GM12873 (cell line): ENCODE results near the gene LYAR.

ENCODE experiments used
- TF ChIP-seq, protein P1 (sequence below): IDR thresholded peaks from 2 replicates; pipeline ENCODE4 v1.5.1; 2012; ENCODE audit warnings: low read depth, mild to moderate bottlenecking, moderate library complexity, low read length, control low read depth; ENCODE audit not compliant: insufficient read depth; ENCODE audit errors: missing control alignments

Gene LYAR

DNA sequence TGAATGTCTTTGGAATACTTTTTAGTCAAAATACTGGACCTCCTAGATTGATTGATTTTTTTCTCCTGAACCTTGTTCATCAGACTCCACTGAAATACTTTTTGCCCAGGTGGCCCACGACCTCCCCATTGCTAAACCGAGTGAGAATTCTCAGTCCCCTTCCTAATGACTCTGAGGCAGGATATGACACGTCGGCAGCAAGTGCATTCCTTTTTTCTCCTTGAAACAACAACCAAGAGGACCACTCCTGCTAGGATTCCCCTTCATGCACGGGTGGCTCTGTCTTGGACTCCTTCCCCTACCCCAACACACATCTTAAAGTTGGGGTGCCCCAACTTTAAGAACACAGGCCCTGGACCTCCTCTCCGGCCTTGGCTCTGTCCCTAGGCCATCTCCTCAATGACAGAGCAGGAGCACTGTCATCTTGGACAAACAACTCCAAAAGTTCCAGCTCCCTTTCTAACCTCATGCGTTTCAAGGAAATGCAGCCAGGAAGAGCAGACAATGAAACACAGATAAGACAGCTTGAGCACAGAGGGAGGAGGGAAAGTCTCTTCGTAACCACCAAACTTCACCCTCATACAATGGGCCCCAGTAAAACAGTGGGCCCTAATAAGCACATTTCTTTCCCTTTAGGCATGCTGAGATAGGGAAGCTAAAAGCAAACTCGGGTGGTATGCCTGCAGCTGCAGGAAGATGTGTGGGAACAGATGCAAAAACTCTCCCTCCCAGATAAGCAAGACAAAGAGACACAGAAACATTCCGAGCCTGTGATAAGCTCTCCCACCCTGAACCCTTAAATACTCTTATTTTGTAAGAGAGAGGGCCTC lies 34.0 kb upstream of the LYAR start:
- TF ChIP-seq, protein P1, sequence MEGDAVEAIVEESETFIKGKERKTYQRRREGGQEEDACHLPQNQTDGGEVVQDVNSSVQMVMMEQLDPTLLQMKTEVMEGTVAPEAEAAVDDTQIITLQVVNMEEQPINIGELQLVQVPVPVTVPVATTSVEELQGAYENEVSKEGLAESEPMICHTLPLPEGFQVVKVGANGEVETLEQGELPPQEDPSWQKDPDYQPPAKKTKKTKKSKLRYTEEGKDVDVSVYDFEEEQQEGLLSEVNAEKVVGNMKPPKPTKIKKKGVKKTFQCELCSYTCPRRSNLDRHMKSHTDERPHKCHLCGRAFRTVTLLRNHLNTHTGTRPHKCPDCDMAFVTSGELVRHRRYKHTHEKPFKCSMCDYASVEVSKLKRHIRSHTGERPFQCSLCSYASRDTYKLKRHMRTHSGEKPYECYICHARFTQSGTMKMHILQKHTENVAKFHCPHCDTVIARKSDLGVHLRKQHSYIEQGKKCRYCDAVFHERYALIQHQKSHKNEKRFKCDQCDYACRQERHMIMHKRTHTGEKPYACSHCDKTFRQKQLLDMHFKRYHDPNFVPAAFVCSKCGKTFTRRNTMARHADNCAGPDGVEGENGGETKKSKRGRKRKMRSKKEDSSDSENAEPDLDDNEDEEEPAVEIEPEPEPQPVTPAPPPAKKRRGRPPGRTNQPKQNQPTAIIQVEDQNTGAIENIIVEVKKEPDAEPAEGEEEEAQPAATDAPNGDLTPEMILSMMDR = no peak

DNA sequence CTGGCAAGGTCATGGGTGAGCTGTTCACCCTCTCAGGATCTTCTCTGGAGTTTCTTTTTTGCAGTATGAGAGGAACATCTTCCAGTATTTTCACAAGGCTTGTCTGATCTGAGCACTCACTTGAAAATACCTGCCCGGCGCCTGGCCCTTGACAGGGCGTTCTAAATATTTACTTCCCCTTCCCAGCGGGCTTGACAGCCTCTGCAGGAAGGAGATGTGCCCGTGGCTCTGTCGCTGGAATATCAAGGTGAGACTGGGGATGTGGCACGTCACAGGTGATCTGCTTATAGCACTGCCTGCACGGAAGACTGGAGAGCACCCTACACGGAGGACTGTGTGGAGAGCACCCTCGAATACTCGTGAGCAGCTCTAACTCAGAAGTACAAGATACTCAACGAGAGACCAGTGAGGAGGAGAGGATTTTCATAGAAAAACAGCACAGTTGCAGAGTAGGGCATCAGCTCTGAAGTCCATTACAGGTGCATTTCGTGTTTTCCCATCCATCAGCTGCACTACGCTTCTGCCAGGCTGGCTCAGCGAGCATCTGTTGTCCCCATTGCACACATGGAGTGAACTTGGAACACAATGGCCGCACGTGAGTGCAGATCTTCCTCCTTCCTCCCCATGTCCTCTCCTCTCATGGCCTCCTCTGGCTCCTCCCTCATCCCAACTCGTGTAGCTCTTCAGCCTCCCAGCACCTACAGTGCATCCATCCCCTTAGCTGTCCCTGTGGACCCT lies 32.2 kb upstream of the LYAR start:
- TF ChIP-seq, protein P1 = no peak

DNA sequence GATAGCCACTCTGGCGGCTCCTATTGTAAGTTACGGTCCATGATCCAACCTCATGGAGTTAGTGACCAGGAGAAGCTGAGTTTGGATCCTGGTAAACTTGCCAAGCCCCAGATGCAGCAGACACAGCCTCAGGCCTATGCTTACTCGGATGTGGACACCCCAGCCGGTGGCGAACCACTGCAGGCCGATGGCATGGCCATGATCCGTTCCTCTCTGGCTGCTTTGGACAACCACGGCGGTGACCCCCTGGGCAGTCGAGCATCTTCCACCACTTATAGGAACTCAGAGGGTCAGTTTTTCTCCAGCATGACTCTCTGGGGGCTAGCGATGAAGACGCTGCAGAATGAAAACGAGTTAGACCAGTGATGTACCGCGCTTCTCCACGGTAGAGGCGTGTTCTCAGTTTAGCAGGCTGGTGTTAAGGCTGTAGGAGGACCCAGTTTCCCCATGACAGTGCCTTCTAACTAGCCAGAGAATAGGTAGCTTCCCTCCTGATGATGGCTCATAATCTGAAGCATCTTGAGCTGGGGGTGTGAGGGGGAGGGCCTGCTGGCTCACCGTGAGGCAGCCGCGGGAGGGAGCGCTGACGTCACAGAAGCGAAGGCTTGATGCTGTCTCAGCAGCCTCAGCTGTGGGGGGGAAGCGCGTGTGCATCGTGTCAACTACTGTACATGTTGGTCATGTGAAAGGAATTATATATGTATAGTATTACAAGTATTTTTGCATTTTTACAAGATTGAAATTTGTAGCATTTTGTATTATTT lies 31.2 kb upstream of the LYAR start:
- TF ChIP-seq, protein P1 = no peak

DNA sequence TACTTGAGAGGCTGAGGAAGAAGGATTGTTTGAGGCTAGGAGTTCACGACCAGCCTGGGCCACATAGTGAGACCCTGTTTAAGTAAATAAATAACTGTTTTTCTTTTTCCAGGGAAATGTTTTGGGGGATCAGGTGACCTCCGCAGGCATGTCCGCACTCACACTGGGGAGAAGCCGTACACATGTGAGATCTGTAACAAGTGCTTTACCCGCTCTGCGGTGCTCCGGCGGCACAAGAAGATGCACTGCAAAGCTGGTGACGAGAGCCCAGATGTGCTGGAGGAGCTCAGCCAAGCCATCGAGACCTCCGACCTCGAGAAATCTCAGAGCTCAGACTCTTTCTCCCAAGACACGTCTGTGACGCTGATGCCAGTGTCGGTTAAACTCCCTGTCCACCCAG lies 30.6 kb upstream of the LYAR start:
- TF ChIP-seq, protein P1 = no peak

DNA sequence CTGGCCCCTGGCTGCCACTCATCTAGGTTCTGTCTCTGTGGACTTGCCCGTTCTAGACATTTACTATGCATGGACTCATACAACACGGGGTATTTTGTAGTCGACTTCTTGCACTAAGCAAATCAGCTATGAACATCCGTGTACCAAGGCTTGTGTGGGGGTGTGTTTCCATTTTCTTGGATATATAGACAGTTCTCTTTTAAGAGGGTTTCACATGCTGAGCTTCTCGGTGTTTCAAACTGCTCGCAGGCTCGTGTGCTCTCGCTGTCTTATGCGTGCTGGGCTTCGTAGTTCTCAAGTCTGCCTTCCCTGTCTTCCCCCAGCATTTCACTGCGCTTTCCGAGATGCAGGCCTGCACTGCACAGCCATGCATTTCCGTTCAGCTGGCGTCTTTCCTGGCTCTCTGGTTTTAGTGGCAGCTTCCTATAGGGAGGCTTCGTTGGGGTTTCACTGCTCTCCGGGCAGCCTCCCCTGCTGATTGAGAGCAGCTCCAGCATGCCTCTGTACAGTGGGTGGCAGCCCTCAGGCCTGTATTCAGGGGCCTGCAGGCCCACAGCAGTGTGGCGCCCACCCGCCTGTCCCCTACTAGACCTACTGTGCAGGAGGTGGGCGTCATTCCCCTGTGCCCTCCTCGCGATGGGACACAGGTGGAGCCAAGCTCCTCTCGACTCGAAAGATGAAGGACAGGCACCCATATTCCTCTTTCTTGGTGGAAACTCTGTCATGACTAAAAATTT lies 27.7 kb upstream of the LYAR start:
- TF ChIP-seq, protein P1 = no peak

DNA sequence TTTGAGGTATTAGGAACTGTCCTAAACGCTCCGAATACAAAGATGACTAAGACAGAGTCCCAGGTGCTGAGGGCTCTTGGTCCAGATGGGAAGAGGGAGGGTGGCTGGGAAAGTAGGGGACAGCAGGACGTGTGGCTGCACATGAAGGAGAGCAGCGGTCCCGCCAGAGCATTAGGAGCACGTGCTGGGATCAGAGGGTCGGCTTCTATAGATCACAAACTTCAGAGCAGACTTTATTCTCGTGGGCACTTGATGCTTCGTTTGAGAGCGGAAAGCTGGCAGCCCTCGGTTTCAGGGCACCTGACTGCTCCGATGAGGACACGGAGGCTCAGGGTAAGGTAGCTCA lies 26.2 kb upstream of the LYAR start:
- TF ChIP-seq, protein P1 = no peak
